Myocyte (in vitro differentiated cells): ENCODE measurements around the gene CST7. TPM values are rescaled to one million over a fixed set of nuclear protein-coding genes. Genes with fewer than 3 reads are reported as not detected.

ENCODE experiments used
- DNase-seq: peaks from one replicate; pipeline ENCODE4 v3.0.0-alpha.2; 2012; ENCODE audit warnings: low read depth
- total RNA-seq: library from RNA; depleted of rRNA; stranded (reverse); fragments of >200 nt; gene quantifications from 2 replicates; pipeline ENCODE4 v1.2.3, GENCODE V29; 2014

CST7 gene
- total RNA-seq, 1 donor from 2014 or later = 5.4 TPM

DNA sequence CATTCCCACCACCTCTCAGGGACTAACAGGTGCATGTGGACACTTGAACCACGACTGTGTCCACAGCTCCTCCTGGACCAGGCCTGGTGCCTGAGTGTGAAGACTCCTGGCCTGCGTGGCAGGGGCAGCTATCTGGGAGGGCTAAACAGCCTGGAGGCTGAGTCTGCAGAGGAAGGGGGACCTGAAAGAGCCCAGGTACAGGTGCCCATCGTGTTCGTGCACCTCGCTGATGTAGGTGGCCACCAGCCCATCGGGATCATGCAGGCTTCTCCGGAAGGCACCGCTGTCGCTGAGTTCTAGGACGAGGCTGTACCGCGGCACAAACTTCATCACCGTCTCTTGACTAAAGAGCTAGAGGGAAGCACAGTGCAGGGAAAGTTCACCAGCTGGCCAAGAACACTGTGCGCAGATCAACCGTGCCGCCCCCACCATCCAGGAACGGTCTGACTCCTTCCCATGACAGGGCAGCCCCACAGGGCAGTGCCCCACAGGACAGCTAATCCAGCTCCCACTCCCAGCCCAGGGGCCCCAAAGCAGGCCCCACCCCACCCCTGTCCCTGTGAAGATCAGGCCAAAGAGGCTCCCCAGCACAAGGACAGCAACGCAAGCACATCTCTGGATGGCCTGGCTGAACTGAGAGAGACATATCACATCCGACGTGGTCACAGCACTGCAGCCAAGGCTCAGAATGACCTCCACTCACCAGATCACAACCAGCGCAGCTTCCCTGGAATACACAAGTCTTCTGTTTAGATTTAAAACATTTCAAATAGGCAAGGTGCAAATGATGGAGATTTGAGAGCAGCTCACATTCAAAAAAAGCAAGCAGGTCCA lies 14.8 kb downstream of the CST7 start:
- no peak for DNase-seq

DNA sequence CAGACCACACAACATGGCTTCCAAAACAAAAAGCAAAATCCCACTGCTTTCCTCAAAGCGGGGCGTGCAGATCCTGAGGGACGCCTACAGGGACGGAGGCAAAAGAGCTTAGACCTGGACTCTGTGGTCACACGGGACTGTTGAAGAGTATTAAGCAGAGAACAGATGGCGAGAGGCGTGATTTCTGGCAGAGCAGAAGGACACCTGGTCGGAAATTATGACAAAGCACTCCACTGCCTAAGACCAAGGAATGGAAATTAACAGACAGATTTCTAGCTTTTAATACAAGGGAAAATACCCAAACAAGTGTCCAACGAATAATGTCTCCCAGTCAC lies 15.4 kb downstream of the CST7 start:
- peak; percentile 83 for DNase-seq

DNA sequence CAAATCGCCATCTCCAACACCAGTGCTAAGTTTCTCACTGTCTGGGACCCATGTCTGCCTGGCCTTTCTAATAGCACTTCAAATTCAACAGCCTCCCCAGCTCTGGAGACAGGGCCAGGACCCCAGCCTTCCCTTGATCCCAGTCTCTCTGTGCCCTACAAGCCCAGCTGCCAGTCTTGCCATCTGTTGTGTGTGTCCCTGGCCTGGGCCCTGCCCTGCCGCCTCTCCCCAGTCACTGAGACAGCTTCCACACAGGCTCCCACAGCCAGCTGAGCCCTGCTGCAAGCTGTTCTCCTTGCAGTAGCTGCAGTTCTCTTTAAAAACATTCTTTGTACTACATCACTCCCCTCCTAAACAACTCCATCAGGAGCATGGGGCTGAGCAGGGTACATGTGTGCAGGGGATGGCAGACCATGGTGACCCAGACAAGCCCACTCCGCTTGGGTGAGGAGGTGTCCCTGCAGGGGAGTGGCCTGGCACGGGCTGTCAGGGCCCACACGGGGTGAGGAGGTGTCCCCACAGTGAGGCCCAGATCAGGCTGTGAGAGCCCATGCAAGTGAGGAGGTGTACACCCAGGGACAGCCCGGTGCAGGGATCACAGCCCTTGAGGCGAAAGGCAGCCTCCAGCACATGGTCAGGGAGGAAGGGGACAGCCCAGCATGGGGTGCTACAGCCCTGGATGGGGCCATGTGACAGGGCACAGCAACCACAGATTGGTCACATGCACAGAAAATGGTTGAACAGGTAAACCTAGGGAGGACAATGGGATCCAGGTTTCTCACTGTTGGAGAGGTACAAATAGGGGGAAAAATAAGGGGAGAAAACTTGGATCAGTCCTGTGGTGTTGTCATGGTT lies 16.2 kb downstream of the CST7 start:
- DNase-seq = peak; percentile 83

- DNase-seq = peak; percentile 88
Observed at GRCh38 chr20:24966317-24967012, 17.4 kb downstream of the CST7 start.

GRCh38 chr20:24968278-24968800 lies 19.3 kb downstream of the CST7 start:
- DNase-seq = no peak

GRCh38 chr20:24969186-24970029 lies 20.3 kb downstream of the CST7 start:
- no peak for DNase-seq

GRCh38 chr20:24970030-24970553 lies 21.0 kb downstream of the CST7 start:
- no peak for DNase-seq

- DNase-seq = no peak
Observed at GRCh38 chr20:24970754-24971153, 21.7 kb downstream of the CST7 start.

DNA sequence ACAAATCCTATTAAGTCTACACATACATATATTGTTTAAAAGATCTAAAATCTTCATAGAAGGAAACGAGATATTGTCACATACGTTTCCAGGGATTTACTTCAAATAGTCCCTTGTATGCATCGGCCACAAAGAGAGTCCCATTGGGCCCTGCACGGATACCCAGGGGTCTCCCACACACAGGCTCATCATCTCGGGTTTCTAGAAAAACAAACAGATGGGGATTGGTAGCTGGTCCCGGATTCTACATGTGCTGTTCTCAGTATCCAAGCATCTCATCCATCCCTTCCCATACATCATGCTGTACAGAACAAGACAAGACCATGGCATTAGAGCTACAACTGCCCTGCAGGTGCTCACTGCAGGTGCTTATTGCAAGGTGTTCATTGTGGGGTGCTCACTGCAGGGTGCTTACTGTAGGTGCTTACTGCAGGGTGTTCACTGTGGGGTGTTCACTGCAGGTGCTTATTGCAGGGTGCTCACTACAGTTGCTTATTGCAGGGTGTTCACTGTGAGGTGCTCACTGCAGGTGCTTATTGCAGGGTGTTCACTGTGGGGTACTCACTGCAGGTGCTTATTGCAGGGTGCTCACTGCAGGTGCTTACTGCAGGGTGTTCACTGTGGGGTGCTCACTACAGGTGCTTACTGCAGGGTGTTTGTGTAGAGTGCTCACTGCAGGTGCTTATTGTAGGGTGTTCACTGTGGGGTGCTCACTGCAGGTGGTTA lies 22.5 kb downstream of the CST7 start:
- DNase-seq = no peak

DNA sequence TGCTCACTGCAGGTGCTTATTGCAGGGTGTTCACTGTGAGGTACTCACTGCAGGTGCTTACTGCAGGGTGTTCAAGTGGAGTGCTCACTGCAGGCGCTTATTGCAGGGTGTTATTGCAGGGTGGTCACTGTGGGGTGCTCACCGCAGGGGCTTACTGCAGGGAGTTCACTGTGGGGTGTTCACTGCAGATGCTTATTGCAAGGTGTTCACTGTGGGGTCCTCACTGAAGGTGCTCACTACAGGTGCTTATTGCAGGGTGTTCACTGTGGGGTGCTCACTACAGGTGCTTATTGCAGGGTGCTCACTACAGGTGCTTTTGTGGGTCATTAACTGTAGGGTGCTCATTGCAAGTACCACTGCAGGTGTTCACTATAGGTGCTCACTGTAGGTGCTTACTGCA lies 23.3 kb downstream of the CST7 start:
- no peak for DNase-seq

DNA sequence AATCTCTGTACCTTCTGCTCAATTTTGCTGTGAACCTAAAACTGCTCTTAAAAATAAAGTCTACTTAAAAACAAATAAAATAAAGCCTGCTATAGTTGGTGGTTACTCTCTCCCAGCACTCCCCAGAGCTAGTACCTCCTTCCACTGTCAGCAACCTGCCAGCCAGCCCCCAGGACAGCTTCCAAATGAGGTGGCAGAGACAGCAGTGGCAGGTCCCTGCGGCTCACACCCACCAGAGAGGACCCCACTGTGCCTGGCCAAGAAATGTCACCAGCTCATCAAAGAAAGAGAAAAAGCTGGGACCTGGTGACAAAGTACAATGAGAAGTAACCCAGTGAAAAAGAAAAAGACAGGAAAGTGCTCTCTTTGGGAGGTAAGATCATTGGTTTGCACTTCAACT lies 28.3 kb downstream of the CST7 start:
- no peak for DNase-seq

GRCh38 chr20:24977797-24978196 lies 28.7 kb downstream of the CST7 start:
- DNase-seq = no peak

- DNase-seq = no peak
Observed at GRCh38 chr20:24978513-24978912, 29.4 kb downstream of the CST7 start.

DNA sequence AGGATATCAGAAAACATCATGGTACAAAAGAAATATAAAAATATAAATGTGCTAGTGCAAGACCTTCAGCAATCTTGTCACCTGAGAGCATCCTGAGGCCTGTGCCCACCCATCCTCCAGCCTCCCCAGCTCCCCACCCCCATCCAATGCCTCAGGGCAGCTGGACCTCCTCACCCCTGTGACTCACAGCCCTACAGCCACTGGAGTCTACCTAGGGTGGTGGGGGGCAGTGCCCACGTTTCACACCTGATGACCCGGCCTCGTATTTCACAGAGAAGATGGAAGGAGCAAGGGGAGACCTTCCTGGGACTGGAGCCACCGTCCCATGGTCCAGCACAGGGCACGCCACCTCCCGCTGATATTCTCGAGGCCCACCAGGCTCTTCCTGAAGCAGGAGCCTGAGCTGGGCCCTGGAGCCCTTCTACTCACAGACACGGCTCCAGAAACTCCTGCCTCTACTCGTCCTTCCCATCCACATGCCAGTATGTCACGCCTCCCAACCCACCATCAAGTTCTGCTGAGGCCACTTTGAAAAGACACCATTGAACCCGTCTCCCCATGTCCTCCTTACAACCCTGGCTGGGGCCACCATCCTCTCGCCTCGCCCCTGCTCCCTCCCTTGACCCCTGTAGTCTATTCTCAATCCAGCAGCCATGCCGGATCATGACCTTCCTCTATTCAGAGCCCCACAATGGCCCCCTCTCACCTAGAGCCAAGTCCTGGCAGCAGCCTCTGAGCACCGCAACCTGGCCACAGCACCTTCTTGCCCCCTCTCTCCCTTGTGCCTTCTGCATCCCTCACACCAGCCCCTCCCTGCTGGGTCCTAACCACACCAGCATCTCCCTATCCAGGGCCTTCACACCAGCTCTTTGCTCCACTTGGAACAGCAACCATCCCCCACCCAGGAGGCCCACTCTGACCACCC lies 30.2 kb downstream of the CST7 start:
- no peak for DNase-seq

DNA sequence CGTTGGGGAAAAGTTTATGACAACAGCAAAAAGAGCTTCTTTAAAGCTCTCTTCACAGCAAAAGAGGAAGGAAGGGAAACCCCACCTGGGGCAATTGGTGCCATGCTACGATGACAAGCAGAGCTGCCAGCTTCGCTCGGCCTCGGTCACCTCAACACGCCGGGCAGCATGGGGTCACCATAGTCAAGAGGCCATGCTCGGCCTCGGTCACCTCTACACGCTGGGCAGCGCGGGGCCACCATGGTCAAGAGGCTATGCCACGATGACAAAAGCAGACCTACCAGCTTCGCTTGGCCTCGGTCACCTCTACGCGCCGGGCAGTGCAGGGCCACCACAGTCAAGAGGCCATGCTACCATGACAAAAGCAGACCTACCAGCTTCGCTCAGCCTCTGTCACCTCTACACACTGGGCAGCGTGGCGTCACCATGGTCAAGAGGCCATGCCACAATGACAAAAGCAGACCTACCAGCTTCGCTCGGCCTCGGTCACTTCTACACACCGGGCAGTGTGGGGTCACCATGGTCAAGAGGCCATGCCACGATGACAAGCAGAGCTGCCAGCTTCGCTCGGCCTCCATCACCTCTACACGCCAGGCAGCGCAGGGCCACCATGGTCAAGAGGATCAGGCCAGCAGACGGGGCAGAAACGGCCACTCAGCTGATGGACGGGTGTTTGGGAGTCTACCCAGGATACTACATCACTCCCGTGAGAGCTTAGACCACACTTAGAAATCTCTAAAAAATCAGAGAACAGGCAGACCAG lies 31.4 kb downstream of the CST7 start:
- DNase-seq = no peak

DNA sequence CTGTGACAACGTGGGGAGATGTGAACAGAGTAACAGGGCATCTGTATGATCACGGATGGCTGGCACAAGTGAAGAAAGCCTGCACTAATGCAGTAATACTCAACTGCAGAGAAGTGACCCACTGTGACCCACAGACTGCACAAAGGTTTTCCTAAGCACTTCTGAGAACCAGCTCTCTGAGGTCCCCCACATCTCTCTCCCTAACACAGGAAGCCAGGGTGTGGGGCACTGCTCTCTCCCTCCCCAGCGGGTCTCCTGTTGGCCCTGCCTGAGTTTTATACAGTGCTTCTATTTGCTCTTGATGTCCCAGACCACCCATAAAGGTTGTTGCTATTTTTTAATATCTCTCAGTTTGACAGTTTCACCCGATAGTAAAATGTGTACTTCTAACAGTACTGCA lies 32.2 kb downstream of the CST7 start:
- no peak for DNase-seq

DNA sequence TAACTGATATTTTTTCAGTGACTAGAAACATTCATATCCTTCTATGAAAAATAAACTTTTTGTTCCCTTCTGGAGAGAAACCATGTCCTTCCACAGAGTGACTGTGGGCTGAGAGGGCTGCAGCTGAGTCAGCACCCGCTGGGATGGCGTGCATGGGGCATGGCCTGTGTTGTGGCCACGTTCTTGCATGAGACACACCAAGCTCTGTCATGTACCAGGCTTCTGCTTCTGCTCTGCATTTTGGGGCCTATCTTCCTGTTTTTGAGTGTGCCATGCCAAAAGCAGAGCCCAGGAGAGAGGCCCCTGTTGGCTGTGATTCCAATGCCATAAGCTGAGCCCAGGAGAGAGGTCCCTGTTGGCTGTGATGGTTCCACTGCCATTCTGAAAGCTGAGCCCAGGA lies 32.7 kb downstream of the CST7 start:
- DNase-seq = no peak

DNA sequence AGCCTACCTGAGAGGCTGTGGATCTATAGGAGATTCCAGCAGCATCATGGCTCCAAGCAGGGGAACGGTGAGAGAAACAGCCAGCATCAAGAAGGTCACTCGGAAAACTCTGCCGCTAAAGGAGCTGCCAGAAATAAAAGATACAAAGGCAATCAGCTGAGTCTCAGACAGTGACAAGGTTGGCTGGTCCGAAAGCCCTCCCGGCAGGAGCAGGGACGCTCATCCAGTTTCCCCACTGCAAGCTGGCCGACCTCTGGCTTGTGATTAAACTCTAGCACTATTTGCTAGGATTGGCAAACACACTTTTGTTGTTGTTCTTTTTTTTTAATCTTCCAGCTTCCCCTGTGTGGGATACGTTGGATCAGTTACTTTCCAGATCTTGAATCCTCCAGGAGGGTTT lies 34.8 kb downstream of the CST7 start:
- no peak for DNase-seq
